Measurements from ENCODE around the gene ZXDC. TPM values are rescaled to one million over a fixed set of nuclear protein-coding genes. Genes with fewer than 3 reads are reported as not detected.

The ZXDC gene
- total and polyA plus RNA-seq, 2 experiments from 2014 or later: 24.1 to 25.0 TPM

- no peaks in the 10 kb centered on the region for H3K4me1 ChIP-seq (ENCODE audit: insufficient read depth)
- no peaks in the 10 kb centered on the region for H3K9me3 ChIP-seq (ENCODE audit: low read depth)
- H3K9me2 ChIP-seq (replicated peaks; ENCODE audit: insufficient read depth): no peaks in the 10 kb centered on the region
- no peak for DNase-seq (ENCODE audit: low spot score)
- TF ChIP-seq EZH2phosphoT487 (IDR thresholded peaks at IDR 0.05; ENCODE audit: low read depth, severe bottlenecking, unreplicated experiment) (no peak), CTCF (IDR thresholded peaks at IDR 0.05; ENCODE audit: poor library complexity) (no peak), EZH2 (IDR thresholded peaks at IDR 0.05; ENCODE audit: borderline replicate concordance) (no peak)
- no peak overlapping the region for H3K27ac ChIP-seq
- WGBS (ENCODE audit: low lambda C conversion rate, missing lambda C conversion rate): 89% methylated on average over 10 of the region's 10 CpGs
- H4K20me1 ChIP-seq (ENCODE audit: insufficient read depth, poor library complexity, severe bottlenecking): no peaks in the 10 kb centered on the region
- H3K36me3 ChIP-seq (replicated peaks; ENCODE audit: insufficient read depth, low read depth): no peaks in the 10 kb centered on the region
- no peaks in the 10 kb centered on the region for H3K27me3 ChIP-seq
- H2AFZ ChIP-seq: no peak overlapping the region
- H3K4me2 ChIP-seq: no peak overlapping the region
- no peak overlapping the region for H3K4me3 ChIP-seq
- H3K79me2 ChIP-seq: no peaks in the 10 kb centered on the region
Measured at GRCh38 chr3:126421573-126422119, 54.0 kb downstream of the ZXDC start.

GRCh38 chr3:126419886-126420786 is 55.6 kb downstream of the ZXDC start:
- WGBS (ENCODE audit: low lambda C conversion rate, missing lambda C conversion rate): 81% methylated on average over 22 of the region's 22 CpGs

GRCh38 chr3:126419151-126419703 is 56.5 kb downstream of the ZXDC start:
- H3K27ac ChIP-seq: no peak overlapping the region
- DNase-seq (ENCODE audit: low spot score): no peak
- no peak overlapping the region for H3K4me2 ChIP-seq
- H3K4me1 ChIP-seq (ENCODE audit: insufficient read depth): no peaks in the 10 kb centered on the region
- WGBS (ENCODE audit: low lambda C conversion rate, missing lambda C conversion rate): 96% methylated on average over 6 of the region's 6 CpGs
- TF ChIP-seq CTCF (IDR thresholded peaks at IDR 0.05; ENCODE audit: poor library complexity): no peak
- no peak for TF ChIP-seq EZH2 (IDR thresholded peaks at IDR 0.05; ENCODE audit: borderline replicate concordance)
- TF ChIP-seq EZH2phosphoT487 (IDR thresholded peaks at IDR 0.05; ENCODE audit: low read depth, severe bottlenecking, unreplicated experiment): no peak
- no peak overlapping the region for H3K4me3 ChIP-seq
- H2AFZ ChIP-seq: no peak overlapping the region
- no peaks in the 10 kb centered on the region for H3K36me3 ChIP-seq (replicated peaks; ENCODE audit: insufficient read depth, low read depth)
- no peaks in the 10 kb centered on the region for H3K9me2 ChIP-seq (replicated peaks; ENCODE audit: insufficient read depth)
- no peaks in the 10 kb centered on the region for H3K27me3 ChIP-seq
- no peaks in the 10 kb centered on the region for H4K20me1 ChIP-seq (ENCODE audit: insufficient read depth, poor library complexity, severe bottlenecking)
- no peaks in the 10 kb centered on the region for H3K79me2 ChIP-seq
- no peaks in the 10 kb centered on the region for H3K9me3 ChIP-seq (ENCODE audit: low read depth)

More at GRCh38 chr3:126419886-126420786, 55.6 kb downstream of the ZXDC start:
- Histone ChIP-seq H3K4me3 (no peak overlapping the region), H4K20me1 (ENCODE audit: insufficient read depth, poor library complexity, severe bottlenecking) (no peaks in the 10 kb centered on the region), H3K27ac (no peak overlapping the region), H3K79me2 (no peaks in the 10 kb centered on the region), H3K4me2 (no peak overlapping the region), H2AFZ (no peak overlapping the region), H3K9me3 (ENCODE audit: low read depth) (no peaks in the 10 kb centered on the region), H3K36me3 (replicated peaks; ENCODE audit: insufficient read depth, low read depth) (no peaks in the 10 kb centered on the region), H3K27me3 (no peaks in the 10 kb centered on the region), H3K4me1 (ENCODE audit: insufficient read depth) (no peaks in the 10 kb centered on the region), H3K9me2 (replicated peaks; ENCODE audit: insufficient read depth) (no peaks in the 10 kb centered on the region)
- TF ChIP-seq CTCF (IDR thresholded peaks at IDR 0.05; ENCODE audit: poor library complexity): no peak
- TF ChIP-seq EZH2phosphoT487 (IDR thresholded peaks at IDR 0.05; ENCODE audit: low read depth, severe bottlenecking, unreplicated experiment): no peak
- TF ChIP-seq EZH2 (IDR thresholded peaks at IDR 0.05; ENCODE audit: borderline replicate concordance): no peak
- no peak for DNase-seq (ENCODE audit: low spot score)
